Measurements from ENCODE around the gene ZXDC.

Gene ZXDC

DNA sequence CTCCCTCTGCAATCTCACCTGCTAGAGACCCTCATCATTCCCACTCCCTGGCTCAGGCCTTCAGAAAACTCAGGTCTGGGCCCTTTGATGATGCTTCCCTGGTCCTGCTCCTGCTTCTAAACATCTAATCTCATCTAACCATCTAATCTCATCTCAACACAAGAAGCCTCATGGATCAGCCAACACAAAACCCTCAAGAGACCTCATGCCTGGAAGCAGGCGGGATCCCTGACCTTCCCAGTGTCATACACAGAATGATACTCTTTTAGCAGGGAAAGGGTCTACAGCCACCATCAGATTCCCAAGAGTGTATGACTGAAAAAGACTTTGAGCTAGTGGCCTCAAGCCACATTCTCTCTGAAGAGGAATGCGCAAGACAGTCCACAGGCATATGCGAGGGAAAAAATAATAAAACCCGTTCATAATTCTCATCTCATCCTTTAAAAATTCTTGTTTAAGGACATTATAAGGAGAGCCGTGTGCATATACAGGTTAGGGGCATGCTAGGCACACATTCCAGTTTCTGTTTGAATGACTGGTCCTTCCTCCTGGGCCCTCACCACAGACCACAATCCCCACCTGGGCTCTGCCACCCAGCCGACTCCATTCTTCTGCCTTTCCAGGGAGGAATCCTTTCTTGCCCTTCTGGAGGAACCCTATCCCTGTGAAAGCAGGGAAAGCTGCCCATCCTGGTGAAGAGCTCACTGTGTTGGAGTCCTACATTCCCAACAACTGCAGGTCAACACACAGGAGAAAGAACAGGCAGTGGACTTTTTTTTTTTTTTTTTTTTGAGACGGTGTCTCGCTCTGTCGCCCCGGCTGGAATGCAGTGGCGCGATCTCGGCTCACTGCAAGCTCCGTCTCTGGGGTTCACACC is 2.2 kb downstream of the ZXDC start:
- no peak for DNase-seq (ENCODE audit: low spot score)

DNA sequence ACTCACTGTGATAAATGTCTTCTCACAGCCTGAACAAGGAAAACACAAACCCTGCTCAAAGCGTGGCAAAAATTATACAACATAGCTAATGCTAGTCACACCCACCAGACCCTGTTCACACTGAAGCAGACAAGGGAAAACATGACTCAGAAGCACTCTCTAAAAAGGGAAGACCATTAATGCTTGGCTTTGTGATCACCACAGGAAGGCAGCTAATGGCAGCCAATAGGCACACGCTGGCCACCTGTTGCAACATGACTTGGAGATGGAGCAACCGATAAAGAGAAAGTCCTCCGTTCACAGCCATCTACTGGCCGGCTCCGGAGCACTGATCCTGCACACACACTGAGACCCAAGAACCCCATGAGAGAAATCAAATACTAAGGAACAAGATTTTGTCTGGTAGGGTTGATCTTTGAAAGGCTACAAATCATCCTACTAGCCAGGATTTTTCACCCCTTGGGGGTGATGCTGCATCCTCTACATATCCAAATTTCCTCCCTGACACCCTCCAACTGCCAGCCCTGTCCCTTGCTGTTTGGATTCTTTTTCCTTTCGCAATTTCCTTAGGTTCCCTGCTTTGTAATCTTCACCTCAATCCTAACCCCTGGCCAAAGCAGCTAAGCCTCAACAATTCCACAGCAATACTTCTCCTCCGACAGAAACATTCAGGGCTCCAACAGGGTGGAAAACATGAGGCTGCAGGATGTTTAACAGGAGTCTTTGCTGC is 3.2 kb downstream of the ZXDC start:
- no peak for DNase-seq (ENCODE audit: low spot score)

DNA sequence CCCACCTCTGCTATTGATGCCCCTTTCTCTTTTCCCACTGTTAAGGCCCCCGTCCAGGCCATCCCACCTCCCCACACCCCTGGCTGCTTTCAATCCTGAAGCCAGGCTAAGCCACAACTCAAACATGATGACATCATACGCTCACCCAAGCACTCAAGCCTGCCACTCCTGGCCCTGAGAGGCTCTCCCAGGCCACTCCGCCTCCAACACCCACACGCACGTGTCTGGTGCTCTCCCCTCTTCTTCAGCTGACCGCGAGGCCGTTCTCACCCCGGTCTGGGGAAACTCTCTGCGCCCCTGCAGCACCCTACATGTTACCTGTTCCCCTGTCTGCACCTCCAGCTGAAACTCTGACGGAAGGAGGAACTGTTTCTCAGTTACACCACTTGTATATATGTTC is 6.2 kb downstream of the ZXDC start:
- DNase-seq (ENCODE audit: low spot score) = no peak

DNA sequence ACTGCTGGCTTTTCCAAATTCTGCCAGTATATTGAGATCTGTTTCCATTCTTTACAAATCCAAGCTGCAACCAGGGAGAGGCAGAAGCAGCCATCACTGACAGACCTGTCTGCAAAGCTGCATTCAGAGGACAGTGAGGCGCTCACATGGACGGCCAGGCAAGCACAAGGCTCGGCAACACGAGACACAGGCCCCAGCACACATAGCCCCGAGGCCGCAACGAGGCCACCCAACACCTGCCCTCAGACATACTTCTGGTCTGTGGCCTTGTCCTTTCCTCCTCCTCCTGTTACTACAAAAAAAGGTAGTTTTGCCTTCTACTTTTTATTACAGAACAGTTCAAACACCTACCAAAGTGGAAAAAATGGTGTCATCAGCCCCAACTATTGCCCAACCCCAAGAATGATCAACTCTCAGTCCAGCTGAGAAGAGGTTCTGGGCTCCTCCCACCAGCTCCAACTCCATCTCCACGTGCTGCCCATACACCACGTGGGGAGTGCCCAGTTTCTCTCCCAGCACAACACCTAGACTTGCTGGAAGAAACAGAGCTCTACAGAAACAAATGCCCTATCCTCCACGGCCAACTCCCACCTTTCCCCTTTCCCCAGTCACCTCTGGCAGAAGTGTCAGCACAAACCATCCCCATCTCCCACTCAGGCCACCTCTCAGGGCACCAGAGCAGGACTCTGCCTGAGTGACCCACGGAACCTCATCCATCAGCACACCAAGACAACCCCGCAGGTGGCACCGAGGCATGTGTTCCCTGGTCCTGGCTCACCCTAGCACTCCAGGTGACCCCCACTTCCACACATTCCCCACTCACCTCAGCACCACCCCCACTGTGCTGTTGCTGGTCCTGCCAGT is 7.4 kb downstream of the ZXDC start:
- no peak for DNase-seq (ENCODE audit: low spot score)

DNA sequence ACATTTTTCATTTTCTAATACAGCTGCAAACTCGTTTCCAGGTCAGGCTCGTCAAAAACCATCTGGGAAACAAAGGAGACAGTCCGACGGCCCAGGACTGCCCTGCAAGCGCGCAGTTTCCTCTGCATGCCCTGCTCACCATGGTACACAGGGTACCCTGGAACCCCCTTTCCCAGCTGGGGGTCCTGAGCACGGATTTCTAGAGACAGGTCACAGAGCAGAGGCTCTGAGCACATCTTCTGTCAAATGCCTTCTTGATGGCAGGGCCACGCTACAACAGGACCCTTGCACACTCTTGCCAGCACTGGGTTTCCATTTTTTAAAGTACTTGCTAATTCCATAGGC is 8.1 kb downstream of the ZXDC start:
- DNase-seq (ENCODE audit: low spot score) = no peak

DNA sequence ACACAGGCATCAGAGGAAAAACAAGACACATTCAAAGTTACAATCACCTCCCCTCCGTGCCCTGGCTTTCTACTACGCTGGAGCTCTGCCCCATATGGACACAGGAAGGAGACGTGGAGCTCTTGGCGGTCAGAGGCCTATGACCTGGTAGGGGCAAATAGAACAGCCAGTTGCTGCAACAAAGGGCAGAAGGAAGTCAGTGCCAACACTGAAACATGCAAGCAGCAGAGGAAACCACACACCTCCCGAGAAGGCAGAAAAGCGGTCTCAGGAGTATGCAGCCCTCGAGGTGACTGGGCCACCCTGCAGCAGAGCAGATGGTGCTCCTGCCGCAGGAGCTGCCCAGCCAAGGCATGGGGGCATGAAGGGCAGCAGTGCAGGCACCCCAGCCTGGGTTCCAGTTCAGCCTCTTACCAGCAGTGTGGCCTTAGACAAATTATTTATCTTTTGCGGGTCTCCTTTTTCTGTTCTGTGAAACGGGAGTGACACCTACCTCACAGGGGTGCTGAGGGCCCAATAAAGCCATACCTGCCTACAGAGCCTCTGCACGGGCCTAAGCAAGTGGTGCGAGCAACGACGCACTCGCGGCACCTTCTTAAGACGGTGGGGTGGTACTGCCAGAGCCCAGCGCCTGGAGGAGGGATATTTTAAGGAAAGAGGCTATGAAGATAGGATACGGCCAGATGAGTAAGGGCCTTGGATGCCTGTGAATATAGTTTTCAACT is 8.6 kb downstream of the ZXDC start:
- no peak for DNase-seq (ENCODE audit: low spot score)

DNA sequence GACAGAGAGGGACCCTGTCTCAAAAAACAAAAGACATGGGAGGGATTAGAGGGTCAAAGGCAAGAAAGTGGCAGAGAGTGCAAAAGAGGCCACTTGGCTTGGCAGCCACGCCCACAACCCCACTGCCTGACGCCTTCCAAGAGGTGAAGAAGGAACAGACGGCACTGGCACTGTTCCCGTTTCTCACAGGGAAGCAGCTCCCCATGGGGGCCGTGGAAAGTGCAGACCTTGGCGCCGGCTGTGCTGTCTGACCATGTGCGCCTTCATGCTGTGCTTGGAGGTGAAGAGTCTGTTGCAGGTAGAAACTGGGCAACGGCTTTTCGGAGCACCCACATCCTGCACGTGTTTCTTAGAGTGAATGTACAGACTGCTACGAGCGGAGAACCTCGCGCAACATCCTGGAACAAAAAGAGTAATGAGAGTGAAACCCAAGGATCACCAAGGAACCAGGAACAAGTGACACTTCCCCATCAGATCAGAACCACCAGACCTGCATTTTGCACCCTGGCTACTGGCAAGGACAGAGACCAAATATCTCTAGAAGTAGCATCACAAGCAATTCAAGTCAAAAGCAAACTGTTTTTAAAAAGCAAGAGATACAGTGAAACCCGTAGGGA is 9.7 kb downstream of the ZXDC start:
- DNase-seq (ENCODE audit: low spot score) = no peak

DNA sequence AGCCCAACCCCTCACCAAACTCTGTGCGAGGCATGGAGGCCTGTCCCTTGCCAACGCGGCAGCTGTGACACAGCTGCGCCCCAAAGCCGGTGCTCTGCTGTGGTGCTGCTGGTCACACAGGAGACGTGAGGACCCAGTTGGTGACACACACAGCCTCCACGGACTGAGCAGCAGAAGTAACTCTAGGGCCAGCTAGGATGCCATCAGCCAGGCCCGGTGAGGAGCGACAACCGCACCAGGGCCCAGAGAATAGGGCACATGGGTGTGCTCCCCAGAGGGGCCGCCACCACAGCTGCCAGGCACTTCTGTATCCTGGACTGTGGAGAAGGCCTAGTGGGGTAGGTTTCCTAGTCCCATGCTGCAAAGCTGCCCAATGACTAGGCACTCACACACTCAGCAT is 10.7 kb downstream of the ZXDC start:
- DNase-seq (ENCODE audit: low spot score) = no peak

DNA sequence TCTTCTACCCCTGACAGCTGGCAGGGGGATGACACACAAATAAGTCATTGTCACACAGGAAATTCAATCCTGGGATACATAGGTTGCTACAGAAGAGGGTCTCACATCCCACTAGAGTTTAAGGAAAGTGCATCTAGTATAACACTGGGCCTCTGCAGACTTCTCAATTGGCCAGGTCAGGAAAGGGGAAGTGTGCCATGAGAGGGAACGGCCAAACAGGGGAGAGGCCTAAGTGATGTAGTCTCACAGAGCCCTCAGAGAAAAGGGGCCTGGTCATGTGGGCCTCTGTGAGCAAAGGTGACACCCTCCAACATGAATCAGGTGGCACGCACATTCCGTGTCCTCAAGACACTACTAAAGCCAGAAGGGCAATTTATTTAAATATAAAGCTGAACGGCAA is 11.2 kb downstream of the ZXDC start:
- no peak for DNase-seq (ENCODE audit: low spot score)

DNA sequence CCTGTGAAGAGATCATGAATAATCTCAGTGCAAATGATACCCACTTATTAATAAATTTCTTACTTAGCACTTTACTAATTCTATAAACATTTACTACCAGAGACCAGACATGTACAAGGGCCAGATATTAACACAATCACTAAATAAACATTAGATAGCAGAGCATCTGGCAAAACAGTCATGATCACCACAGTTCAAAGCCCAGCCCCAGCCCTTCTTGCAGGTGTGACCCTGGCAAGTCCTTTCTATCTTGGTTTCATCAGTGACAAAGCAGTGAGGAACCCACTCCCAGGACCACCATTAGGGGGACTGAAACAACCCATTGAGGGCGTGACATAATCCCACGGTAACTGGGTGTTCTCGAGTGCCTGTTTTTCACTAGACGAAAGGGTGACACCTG is 11.6 kb downstream of the ZXDC start:
- no peak for DNase-seq (ENCODE audit: low spot score)

DNA sequence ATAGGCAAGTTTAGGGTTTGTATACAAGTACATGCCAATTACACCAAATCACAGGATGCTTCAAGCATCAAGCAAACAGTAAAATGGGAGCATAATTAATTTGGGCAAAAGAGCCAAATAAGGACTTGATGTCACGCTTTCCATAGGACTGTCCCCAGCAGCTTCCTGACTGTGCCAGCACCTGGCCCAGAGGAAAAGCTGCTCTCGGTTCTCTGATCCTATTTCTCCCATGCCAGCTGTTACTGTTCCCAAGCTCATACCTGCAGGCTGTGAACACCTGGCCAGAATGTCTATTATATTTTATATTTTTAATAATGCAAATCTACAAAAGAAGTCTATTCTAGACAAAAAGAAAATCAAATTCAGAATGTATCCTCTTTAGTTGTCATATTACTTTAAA is 12.2 kb downstream of the ZXDC start:
- no peak for DNase-seq (ENCODE audit: low spot score)

DNA sequence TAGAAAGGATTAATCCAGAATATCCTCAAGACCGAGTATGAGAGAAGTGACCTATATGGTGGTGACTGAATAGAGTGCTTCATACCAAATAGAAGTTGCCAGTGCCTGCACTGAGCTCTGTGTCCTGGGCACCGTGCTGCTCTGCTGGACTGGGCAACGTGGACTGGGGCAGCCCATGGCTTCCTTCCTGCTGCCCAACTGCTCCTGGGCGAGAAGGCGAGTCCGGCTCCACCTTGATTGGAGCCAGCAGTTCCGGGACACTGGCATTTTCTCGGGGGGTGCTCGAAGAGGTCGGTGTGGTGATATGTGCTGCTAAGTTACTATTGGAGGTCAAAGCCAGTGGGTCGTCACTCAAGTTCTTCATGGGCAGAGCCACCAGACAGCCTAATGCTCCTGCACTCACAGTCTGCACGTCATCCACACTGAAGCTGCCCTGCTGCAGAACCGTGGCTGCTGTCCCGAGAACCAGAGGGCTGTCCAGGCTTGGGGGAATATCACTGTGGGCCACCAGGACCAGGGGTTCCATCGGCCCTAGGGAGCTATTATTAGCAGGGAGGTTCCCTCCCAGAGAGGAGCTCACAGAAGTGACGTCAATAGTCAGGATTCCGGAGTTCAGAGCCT is 14.1 kb downstream of the ZXDC start:
- no peak for DNase-seq (ENCODE audit: low spot score)

DNA sequence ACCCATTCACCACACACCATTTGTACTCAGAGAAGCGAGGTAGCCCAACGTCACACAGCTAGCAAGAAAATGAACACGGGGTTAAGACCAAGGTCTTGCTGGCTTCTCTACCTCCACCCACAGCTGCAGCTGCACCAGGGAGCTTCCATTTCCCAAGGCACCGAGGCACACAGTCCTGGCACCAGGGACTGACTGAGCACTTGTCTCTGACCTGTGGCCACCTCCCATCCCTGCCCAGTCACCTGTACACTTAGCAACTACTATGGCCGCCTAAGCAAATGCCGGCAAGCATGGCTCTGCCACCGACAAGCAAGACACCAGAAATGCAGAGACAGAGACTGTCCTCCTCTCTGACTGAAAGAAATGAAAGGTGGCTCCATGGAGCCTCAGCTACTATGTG is 15.3 kb downstream of the ZXDC start:
- DNase-seq (ENCODE audit: low spot score) = no peak

DNA sequence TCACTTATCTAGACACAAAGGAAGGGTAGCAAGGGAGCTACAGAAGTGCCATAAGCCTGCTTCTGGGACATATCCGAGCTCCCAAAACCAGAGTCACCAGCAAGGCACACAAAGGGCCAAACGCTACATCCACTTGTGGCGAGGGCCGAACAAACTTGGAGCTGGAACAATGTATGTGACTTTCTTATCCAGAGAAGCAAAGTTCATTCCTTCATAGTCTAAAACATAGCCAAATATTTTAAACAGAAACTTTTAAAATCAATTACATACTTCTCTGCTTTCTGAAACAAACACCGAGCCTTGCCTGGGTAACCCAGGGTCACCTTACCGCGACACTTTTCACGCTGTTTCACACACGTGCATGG is 15.9 kb downstream of the ZXDC start:
- DNase-seq (ENCODE audit: low spot score) = no peak

DNA sequence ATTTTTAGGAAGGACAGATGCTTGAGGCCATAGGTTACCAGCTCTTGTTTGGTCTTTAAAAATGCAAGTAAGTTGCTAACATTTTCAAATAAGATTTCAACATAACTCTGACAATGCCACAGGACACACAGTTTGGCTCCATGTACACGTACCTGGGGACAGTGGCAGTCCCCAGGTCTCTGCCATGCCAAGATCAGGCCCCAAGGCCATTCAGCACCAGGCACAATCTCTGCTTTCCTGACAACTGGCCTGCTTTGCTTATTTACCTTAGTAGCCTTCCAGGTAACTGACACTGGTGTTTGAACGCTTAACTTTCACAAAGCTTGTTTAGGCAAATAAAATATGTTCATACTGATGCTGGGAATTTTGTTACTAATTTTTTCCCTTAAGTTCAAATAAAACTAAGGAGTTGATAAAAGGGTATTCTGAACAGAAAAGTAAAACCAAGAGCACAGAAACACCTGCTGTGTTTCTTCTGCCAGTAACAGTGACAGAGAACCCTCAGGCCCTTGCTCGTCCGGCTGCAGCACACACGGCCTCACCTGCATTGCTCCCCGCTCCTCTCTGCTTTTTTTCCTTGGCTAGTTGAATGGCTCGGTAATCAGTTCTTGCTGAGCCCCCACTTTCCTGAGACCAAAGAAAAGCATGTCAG is 16.5 kb downstream of the ZXDC start:
- DNase-seq (ENCODE audit: low spot score) = no peak

DNA sequence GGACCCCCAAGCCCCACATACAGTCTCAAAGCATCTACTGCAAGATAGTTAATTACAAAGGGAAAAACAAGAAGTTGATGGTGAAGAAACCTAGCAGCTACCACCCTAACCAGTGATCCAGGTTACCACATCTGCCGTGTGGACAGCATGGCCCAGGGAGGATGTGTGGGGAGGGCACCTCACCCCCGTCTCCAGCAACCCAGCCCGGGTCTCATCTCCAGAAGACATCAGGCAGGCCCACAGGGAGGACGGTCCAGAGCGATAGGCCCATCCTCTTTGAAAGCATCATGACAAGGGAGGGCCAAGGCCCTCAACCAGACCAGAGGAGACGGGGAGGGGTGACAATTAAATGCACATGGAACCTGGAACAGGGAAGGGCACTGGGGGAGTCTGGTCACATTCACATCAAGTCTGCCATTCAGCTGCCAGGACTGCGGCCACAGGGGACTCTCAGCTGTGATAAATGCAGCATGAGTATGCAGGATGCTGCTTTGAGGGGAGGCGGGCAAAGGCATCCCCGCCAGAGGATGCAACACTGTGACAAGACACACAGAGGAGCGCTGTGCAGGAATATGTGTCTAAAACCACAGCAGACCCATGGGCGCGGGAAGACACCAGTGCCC is 18.8 kb downstream of the ZXDC start:
- no peak for DNase-seq (ENCODE audit: low spot score)

DNA sequence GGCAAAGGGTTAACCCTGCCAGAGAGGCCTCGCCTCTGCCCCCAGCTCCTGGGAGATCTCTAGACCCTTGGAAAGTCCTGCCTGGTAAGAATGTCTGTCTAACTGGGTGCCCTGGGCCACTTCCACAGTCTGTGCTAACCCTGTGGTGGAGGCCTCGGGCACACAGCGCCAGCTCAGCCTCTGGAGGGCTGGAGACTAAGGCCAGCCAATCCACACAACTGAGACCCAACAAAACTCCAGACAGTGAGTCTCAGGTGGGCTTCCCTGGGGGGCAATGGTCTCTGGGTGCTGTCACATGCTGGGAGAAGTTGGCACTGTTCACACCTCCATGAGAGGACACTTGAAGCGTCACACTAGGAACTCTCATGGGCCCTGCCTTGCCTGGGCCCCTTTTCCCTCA is 19.5 kb downstream of the ZXDC start:
- DNase-seq (ENCODE audit: low spot score) = no peak

DNA sequence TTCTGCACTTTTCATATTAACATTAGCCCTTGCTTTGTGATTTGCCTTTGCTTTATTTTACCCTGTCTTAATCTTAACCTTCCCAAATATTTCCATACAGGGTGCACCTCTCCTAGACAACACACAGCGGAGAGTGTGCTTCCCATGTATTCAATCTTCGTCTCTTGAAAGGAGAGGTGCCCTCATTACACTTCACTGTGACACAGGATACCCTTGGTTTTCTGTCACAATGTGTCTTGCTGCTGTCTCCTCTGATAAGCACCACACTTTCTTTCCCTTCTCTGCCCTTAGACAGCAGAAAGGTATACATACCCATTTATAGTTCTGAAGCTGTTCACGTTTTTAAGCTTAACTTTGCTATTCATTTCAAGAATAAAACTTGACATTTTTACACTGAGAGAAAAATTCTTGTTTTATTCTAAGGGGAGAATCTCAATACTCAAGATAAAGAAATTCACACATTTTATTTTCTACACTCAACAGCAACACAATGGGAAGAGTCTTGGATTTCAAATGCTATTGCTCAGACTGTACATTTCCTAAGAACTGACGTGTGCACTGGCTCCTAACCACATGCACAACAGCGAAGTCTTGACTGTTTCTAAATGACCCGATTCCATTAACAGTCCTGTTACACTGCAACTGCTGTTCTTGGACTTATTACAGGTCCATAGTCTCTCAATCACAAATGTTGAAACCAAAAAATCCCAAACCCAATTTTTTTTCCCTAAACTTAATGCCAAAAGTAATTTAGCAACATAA is 21.1 kb downstream of the ZXDC start:
- DNase-seq (ENCODE audit: low spot score) = no peak

DNA sequence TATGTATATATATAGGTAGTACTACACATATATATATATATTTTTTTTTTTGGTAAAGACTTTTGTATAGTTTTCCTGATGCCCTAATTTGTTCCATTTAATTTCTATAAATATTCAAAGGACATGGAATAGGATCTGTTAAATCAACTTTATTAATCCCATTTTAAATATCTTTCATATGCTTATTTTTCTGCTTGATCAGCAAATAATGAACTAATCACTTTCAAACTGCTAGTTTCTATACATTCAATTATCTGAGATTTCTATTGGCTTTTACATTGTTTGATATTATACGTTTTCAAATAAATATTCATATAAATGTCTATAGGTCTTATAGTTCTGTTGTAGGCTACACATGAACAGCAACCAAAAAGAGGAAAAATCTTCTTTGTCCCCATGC is 21.7 kb downstream of the ZXDC start:
- DNase-seq (ENCODE audit: low spot score) = no peak

DNA sequence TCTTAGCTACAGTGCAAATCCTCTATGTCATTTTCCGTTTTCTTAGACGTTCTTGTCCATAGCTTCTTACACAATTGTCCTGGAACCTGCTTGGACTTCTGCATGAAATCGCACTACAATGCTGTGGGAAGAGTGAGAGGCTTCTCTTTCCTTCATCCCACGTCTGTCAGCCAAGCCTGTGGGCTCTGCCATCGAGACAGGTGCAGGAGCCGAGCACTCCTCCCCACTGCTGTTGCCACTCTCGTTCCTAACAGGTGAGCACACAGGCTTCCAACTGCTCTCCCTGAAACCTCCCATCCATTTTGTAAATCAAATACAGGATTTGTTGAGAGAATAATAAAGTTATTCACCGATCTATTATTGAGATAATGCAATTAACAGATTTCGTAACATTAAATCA is 23.5 kb downstream of the ZXDC start:
- no peak for DNase-seq (ENCODE audit: low spot score)
